ENCODE measurements around the gene GMDS. TPM values are rescaled to one million over a fixed set of nuclear protein-coding genes. Genes with fewer than 3 reads are reported as not detected.

GMDS gene
- total and polyA plus RNA-seq, 2 of the 8 experiments (the other 6 are each of a cell fraction or from before 2014, with no cell fraction given): 16.8 to 50.0 TPM

DNA sequence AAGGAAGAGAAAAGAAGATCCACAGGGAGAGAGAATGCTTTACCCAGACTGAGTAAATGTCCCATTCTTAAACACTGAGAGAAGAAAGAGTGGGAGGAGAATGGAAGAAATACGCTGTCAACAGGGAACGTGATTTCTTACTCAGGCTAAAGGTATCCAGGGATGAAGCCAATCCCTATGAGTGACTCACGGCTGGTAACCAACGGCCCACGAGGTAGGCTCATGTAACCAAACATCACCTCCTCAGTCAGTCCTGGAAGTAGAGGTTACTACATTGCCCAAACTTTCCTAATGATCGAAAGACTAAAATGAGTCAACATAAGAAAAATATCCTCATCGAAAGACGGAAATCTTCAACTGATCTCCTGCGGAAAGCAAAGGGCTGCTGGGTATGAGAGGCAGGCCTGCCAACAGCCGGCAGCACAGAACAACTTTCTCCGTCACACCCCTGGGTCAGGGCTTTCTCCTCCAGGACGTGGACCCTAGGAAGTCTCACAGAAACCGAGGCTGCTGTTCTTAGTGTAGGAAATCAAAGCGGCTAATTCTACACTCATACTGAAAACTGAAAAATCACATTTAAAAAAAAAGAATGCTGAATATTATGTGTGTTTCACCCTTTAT, 292.6 kb downstream of the GMDS start:
- no peak overlapping the region for H2BK20ac ChIP-seq (ENCODE audit: low read length)
- WGBS, 2 experiments (ENCODE audit: extremely low coverage in 1 of 2, insufficient coverage in 1 of 2, insufficient read length in 1 of 2, insufficient replicate concordance in 2 of 2, low coverage in 1 of 2, low lambda C conversion rate in 2 of 2, missing lambda C conversion rate in 1 of 2): 93% methylated on average over 14 of the region's 14 CpGs; no CpG with 5 or more reads in 1 of the 2 experiments
- H3K9ac ChIP-seq (replicated peaks in 1 of 4; ENCODE audit: extremely low read depth in 1 of 4, low read depth in 3 of 4, low read length in 3 of 4): no peak overlapping the region
- H2AK5ac ChIP-seq (ENCODE audit: low read depth, low read length): no peak overlapping the region
- no peak overlapping the region for H4K5ac ChIP-seq (ENCODE audit: insufficient read length, low read depth, low read length)
- no peak overlapping the region for H4K8ac ChIP-seq (ENCODE audit: extremely low read depth, insufficient read depth, low read length)
- H3K79me1 ChIP-seq (ENCODE audit: low read depth, low read length): no peaks in the 10 kb centered on the region
- no peak overlapping the region for H3K27ac ChIP-seq (ENCODE audit: low read depth, low read length)
- no peaks in the 10 kb centered on the region for H3K27me3 ChIP-seq (replicated peaks in 1 of 4; ENCODE audit: control insufficient read depth in 3 of 4, extremely low read depth in 1 of 4, insufficient read depth in 3 of 4, low read length in 3 of 4)
- no peak overlapping the region for H2AFZ ChIP-seq (ENCODE audit: low read length)
- H3K56ac ChIP-seq (replicated peaks; ENCODE audit: insufficient read length, low read depth, low read length): no peak overlapping the region
- no peak overlapping the region for H3K23ac ChIP-seq (ENCODE audit: insufficient read length)
- TF ChIP-seq CREB1 (IDR thresholded peaks at IDR 0.05): no peak
- TF ChIP-seq POU5F1 (IDR thresholded peaks at IDR 0.05; ENCODE audit: low read depth, low read length): no peak
- no peak for TF ChIP-seq CHD2 (IDR thresholded peaks at IDR 0.05; ENCODE audit: low read length)
- ChIA-PET CTCF (ENCODE audit: partially characterized antibody) (interaction anchor here (1.6 kb wide), 1 partner anchor 250 kb away, joined by 4 read pairs; no protein-coding TSS in a partner anchor), POLR2A (ENCODE audit: partially characterized antibody) (no interaction called here)
- no peaks in the 10 kb centered on the region for H3K36me3 ChIP-seq (ENCODE audit: control insufficient read depth in 2 of 4, insufficient read depth in 4 of 4, low read length in 3 of 4)
- no peak overlapping the region for H2BK120ac ChIP-seq (replicated peaks; ENCODE audit: low read depth, low read length)
- H3K14ac ChIP-seq (ENCODE audit: insufficient read length): no peak overlapping the region
- H3K4me2 ChIP-seq (ENCODE audit: insufficient read depth in 1 of 2, low read depth in 2 of 2, low read length in 2 of 2): no peak overlapping the region
- H3K18ac ChIP-seq (ENCODE audit: extremely low read depth, low read length): no peak overlapping the region
- no peak overlapping the region for H2BK15ac ChIP-seq (ENCODE audit: low read length)
- H4K91ac ChIP-seq (replicated peaks; ENCODE audit: insufficient read length, low read length): no peak overlapping the region
- H3K79me2 ChIP-seq (ENCODE audit: control insufficient read depth in 1 of 2, insufficient read depth in 2 of 2, low read length in 2 of 2): no peaks in the 10 kb centered on the region
- DNase-seq (ENCODE audit: low read depth in 1 of 2, low spot score in 2 of 2) (no peak), FAIRE-seq (peak; percentile 24)
- no peak overlapping the region for H3K4me3 ChIP-seq (ENCODE audit: extremely low read depth in 1 of 4, insufficient read depth in 2 of 4, low read depth in 3 of 4, low read length in 4 of 4)
- H4K20me1 ChIP-seq (replicated peaks in 1 of 2; ENCODE audit: control insufficient read depth in 1 of 2, insufficient read depth in 2 of 2, low read length in 2 of 2): no peaks in the 10 kb centered on the region
- H2BK12ac ChIP-seq (ENCODE audit: low read depth, low read length): no peak overlapping the region
- H3K9me3 ChIP-seq (ENCODE audit: insufficient read depth in 2 of 2, low read depth in 1 of 2, low read length in 1 of 2): no peaks in the 10 kb centered on the region
- H3K4me1 ChIP-seq (replicated peaks in 1 of 4; ENCODE audit: control insufficient read depth in 3 of 4, insufficient read depth in 4 of 4, low read length in 3 of 4): no peaks in the 10 kb centered on the region
- no peaks in the 10 kb centered on the region for H3K23me2 ChIP-seq (ENCODE audit: low read depth, low read length)
- H3K4ac ChIP-seq (replicated peaks; ENCODE audit: insufficient read length, low read depth, low read length): no peak overlapping the region
- no peak overlapping the region for H2BK5ac ChIP-seq (ENCODE audit: low read depth, low read length)
